Ureter (tissue), 1 donor: ENCODE measurements around the gene HOXD12. TPM values are rescaled to one million over a fixed set of nuclear protein-coding genes. Genes with fewer than 3 reads are reported as not detected.

Source experiments
- DNase-seq: peaks from one replicate; pipeline ENCODE4 v3.0.0-alpha.2; 2020; ENCODE audit warnings: low spot score
- total RNA-seq: library from RNA; stranded (reverse); gene quantifications from one replicate; pipeline ENCODE4 v1.2.4, GENCODE V29; 2023
- donor health status: DM: yes; HTN: yes; CAD: no.

The HOXD12 gene
- total RNA-seq, 1 donor from 2014 or later: not detected

DNA sequence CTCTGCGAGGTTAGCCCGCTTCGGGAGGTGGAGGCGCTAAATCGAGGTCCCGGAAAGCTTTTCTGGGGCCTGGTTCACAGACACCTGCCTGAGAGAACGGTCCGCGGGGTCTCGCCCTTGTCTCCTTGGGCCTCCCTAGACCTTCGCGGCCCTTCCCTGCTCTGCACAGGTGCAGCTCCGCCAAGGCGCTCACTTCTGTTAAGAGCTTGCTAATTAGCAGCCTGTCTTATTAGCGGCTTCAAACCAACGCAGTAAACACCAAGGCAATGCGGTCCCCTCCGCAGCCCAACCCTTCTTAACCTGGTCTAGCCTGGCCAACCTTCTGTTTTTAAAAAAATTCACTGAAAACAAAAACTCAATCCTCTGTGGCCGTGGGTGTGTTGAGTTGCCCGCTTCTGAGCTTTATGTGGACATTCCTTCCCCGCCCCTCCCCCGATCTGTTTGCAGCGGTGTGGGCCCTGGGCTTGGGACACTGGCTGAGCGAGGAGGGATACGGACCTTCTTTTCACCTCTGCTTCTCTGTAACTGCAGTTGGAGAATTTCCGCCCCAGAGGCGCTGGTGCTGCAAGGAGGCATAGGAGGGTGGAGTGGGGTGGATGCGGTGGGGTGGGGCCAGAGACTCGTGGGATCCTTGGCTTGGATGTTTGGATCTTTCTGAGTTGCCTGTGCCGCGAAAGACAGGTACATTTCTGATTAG is 48.4 kb downstream of the HOXD12 start:
- DNase-seq: peak; percentile 70

DNA sequence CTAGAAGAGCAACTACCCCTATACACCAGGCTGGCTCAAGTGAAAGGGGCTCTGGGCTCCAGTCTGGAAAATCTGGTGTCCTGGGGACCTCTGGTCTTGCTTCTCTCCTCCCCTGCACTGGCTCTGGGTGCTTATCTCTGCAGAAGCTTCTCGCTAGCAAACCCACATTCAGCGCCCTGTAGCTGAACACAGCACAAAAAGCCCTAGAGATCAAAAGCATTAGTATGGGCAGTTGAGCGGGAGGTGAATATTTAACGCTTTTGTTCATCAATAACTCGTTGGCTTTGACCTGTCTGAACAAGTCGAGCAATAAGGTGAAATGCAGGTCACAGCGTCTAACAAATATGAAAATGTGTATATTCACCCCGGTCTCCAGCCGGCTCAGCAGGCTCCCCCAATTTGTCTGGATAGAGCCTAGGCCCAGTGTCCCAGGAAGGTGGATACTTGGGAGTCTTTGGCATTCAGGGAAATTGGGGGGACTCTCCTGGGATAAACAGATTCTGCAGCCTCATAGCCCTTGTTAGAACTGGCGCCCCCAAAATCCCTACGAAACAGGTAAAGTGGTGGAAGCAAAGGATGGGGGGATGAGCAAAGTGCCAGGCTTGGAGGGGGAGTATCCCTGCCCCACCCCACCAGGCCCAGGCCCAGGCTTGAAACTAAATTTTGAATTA is 49.3 kb downstream of the HOXD12 start:
- peak; percentile 39 for DNase-seq

DNA sequence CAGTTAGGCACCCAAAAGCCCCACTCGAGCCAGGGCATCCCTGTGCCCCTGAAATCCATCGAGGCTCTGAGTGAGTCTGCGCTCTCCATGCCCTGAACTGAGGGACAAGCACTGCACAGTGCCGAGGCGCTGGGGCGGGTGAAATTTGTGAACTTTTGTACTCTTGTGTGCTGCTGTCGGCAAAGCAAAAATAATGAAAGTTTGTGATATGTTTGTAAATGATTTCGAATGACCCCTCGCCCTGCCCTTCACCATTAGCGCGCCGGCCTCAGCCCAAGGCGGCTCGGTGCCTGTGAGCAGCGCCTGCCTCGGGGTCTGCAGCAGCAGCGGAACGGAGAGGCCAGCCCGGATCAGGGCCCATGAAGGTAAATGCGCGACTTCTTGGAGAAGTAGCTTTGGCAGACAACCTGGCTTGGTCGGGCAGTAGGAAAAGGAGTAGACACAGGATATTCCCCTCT is 49.9 kb downstream of the HOXD12 start:
- DNase-seq: no peak

DNA sequence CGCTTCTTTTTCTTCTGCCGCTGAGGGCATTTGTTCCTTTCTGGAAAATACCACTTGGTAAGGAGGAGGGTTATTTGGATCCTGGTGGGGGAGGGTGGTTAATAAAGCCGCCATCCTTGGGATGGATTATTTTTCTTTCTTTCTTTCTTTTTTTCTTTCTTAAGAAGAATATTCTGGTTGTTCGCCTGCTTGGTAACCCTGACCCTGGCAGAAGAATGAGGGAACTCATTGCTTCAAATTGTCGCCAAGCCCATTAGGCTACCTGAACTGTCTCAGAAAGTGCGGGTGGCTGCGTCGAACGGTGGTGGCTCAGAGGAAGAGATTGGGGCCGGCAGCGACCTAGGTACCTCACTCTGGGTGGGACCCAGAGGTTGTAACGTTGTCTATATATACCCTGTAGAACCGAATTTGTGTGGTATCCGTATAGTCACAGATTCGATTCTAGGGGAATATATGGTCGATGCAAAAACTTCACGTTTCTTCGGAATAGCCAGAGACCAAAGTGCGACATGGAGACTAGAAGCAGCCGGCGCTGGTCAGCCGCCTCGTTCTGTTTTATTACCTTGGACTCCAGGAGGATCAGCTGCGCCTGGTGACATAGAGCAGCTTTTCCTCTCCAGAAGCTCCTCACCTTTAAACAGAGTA is 50.5 kb downstream of the HOXD12 start:
- no peak for DNase-seq

DNA sequence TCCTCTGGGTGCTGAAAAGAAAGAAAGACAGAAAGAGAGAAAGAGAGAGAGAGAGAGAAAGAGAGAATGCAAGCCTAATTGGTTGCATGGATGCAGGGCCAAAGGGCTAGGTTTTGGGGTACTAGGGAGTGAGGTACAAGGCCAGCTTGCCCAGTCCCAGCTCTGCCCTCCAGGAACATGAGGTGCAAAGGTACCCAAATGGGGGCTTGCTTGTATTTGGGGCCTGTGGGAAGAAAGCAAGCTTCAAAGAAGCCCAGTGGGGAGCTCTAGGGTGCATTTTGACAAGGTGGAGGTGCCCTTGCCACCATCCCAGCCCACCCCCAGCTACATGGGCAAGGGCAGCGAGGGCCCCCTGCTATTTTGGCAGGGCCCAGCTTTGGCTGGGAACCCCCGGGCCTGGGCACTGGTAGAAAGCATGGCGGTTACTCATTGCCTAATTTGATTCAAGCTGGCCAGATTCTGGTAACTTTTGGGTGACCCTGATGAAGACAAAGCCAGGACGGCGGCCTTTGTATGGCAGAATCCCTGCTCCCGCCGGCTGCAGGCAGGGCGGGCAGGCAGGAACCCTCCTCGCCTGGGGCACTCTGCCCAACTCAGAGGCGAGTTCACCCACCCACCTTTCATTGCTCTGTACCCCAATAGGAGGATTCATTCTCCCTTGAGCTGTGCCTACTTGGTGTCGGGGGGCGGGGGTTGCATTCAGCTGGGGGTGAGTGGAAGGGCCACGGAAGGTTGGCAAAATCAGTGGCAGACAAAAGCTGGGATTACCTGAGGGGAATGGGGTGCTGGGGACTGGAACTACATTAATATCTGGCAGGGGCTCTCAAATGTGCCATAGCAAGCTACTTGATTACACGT is 51.2 kb downstream of the HOXD12 start:
- no peak for DNase-seq

DNA sequence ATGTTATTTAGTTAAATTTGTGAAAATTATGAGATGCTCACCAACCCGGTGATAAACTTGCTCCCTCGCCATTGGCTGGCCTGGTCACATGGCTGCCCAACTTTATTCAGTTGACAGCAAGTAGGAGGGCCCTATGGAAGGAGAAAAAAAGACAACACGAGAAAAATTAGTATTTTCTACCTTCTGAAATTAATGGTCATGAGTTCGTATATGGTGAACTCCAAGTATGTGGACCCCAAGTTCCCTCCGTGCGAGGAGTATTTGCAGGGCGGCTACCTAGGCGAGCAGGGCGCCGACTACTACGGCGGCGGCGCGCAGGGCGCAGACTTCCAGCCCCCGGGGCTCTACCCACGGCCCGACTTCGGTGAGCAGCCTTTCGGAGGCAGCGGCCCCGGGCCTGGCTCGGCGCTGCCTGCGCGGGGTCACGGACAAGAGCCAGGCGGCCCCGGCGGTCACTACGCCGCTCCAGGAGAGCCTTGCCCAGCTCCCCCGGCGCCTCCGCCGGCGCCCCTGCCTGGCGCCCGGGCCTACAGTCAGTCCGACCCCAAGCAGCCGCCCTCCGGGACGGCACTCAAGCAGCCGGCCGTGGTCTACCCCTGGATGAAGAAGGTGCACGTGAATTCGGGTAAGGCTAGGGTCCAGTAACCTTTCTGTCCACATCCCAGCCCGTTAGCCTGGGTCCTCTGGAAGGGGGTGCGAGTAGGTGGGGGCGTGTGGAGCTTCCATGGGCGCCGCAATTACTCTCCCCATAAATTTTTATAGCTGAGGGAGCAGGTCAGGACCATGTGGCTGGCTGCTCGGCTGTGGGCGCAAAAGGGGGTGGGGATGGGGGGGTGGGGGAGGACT is 52.1 kb downstream of the HOXD12 start, which contains the start of gene HOXD4:
Gene HOXD4 (plus strand): TSS at position 109 of the 846 bp plus-strand sequence. CDS start 84 bp downstream, at position 193.
- no peak for DNase-seq

Other genes with a start within 250 kb of the HOXD12 start
- gene LNPK, start 97.5 kb upstream of the HOXD12 start, total RNA-seq: 32.5 TPM
- gene EVX2, start 15.8 kb upstream of the HOXD12 start, total RNA-seq: not detected
- gene HOXD13, start 7.1 kb upstream of the HOXD12 start, total RNA-seq: not detected
- 1.2 TPM for gene HOXD11, start 7.5 kb downstream of the HOXD12 start, total RNA-seq
- 4.4 TPM for gene HOXD10, start 17.0 kb downstream of the HOXD12 start, total RNA-seq
- gene HOXD9, start 22.9 kb downstream of the HOXD12 start, total RNA-seq: 19.8 TPM
- 41.7 TPM for gene HOXD8, start 29.9 kb downstream of the HOXD12 start, total RNA-seq
- gene HOXD4, start 51.8 kb downstream of the HOXD12 start, total RNA-seq: 22.4 TPM
- 28.2 TPM for gene HOXD3, start 57.5 kb downstream of the HOXD12 start, total RNA-seq
- gene HOXD1, start 88.9 kb downstream of the HOXD12 start, total RNA-seq: 11.1 TPM
- 28.4 TPM for gene MTX2, start 169.6 kb downstream of the HOXD12 start, total RNA-seq